Activated CD8-positive, alpha-beta memory T cell treated with anti-CD3 and anti-CD28 coated beads for 1 hour (primary cell): ENCODE data around the gene EFHC2.
"Not testable (repeated sequence)": the region's sequence is repeated elsewhere in the genome, so short reads cannot be mapped to it uniquely, and the experiment has no call there.

Experiments used
- DNase-seq, 2 donors: peaks; one replicate each; pipeline ENCODE4 v3.0.0-alpha.2; 2020; ENCODE audit warnings: low read depth in 1 of 2; ENCODE audit errors: extremely low read depth in 1 of 2

EFHC2 gene

GRCh38 chrX:44303119-44303518 lies 40.4 kb downstream of the EFHC2 start:
- DNase-seq: no peak

DNA sequence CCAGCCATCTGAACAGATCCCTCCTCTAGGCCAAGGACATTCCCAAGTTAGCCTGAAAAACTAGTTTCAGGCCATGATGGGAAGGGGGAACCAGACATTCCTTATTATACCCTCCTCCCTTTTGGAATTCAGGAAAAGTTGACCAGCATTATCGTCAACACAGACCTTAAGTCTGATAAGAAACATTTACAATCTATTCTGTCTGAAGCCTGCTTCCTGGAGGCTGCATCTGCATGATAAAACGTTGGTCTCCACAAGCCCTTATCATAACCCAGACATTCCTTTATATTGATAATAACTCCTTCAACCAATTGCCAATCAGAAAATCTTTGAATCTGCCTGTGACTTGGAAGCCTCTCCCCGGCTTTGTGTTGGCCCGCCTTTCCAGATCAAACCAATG lies 44.3 kb downstream of the EFHC2 start:
- DNase-seq: no peak

GRCh38 chrX:44291468-44292092 lies 51.9 kb downstream of the EFHC2 start:
- no peak for DNase-seq

- DNase-seq: no peak
Observed at GRCh38 chrX:44290718-44291117, 52.8 kb downstream of the EFHC2 start.

GRCh38 chrX:44282753-44283152 lies 60.7 kb downstream of the EFHC2 start:
- no peak for DNase-seq

- DNase-seq: no peak
Observed at GRCh38 chrX:44280116-44280515, 63.4 kb downstream of the EFHC2 start.

DNA sequence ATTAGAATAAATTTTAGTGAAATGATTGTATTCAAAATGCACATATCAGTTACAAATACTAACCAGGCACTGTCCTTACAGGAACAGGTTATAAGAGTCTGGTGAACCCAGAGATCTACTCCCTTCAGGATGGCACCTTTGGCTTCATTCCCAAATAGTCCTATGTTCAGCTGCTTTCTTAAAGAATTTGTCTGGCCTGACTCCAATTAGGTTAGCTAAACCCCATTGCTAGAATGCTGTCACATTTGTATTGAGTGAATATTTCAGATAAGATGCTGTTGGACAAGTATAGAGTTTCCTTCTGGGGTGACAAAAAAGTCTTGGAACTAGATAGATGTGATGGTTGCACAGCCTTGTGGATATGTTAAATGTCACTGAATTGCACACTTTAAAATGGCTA lies 69.4 kb downstream of the EFHC2 start:
- no peak for DNase-seq

DNA sequence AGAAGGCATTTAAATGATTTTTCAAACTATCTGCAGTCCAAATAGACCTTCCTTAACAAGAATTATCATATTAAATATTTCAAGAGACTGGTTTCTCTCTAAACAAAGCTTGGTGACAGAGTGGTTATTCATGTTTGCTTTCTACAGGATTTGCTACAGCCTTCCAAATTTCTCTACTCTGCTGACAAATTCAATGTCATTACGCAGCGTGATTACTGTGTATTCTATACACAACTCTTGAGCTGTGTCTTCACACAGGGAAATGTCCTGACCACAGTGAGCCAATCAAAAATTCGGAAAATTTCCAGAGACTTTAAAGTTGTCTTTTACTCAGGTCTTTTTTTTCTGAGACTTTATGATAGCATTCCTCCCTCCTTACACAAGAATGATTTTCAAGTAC lies 75.6 kb downstream of the EFHC2 start:
- DNase-seq: no peak

DNA sequence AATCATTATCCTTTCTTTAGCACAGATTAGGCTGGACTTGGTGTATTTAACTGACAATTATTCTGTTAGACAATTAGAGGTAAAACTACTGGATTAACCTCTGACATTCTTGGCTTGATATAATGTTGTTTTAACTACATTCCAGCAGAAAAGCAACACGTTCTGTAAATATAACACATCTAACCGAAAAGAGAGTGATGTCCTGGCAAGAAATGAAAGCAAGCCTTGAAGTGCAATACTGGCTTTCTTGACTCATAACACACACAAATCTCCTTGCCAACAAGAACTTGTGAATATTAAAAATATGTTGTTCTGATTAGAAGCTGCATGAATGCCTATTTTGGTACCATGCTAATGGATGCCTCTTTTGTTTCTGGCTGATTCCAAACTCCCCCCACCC lies 76.4 kb downstream of the EFHC2 start:
- DNase-seq: no peak

DNA sequence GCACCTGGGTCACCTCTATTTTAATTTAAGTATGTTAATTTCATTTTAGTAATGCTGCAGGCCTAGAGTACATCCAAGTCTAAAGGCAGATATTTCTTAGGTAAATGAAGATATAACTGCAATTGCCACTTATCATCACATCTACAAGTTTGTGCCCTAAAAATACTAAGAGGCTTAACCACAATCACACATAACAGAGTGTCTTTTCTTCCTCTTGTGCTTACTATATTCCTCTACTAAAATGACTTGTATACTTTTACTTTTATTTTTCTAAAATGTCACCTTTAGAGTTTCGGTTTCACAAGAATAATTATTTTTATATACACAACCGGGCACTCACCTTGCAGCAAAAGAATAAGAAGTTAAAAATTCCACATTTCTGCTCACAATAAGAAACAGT lies 77.9 kb downstream of the EFHC2 start:
- DNase-seq: no peak

DNA sequence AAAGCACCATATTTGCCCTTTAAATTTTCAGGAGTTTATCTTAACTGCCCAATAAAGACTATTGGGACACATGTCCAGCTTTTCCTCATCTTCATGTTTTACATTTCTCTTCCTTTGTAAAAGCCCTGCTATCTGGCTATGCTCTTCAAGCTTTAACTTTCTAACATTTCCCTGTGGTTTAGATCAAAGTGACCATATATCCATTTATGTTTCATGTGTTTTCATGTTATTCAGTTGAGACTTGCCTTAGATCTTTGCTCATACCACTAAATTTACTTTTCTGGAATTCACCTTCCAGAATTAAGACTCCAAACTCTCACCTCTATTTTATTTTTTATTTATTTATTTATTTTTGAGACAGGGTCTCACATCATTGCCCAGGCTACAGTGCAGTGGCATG lies 78.5 kb downstream of the EFHC2 start:
- no peak for DNase-seq

GRCh38 chrX:44261286-44261685 lies 82.2 kb downstream of the EFHC2 start:
- DNase-seq: no peak

GRCh38 chrX:44260609-44261008 lies 82.9 kb downstream of the EFHC2 start:
- DNase-seq: no peak

DNA sequence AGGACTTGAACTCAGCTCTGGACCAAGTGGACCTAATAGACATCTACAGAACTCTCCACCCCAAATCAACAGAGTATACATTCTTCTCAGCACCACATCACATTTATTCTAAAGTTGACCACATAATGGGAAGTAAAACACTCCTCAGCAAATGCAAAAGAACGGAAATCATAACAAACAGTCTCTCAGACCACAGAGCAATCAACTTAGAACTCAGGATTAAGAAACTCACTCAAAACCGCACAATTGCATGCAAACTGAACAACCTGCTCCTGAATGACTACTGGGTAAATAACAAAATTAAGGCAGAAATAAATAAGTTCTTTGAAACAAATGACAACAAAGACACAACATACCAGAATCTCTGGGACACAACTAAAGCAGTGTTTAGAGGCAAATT lies 87.7 kb downstream of the EFHC2 start:
- not testable (repeated sequence) for DNase-seq

DNA sequence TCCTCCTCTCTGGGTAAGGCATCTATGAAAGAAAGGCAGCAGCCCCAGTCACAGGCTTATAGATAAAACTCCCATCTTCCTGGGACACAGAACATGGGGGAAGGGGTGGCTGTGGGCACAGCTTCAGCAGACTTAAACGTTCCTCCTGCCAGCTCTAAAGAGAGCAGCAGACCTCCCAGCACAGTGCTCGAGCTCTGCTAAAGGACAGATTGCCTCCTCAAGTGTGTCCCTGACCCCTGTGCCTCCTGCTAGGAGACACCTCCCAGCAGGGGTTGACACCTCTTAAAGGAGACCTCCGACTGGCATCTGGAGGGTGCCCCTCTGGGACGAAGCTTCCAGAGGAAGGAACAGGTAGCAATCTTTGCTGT lies 89.9 kb downstream of the EFHC2 start:
- DNase-seq: no peak

GRCh38 chrX:44252688-44253574 lies 90.5 kb downstream of the EFHC2 start:
- peak; percentile 3 to 41 for DNase-seq

DNA sequence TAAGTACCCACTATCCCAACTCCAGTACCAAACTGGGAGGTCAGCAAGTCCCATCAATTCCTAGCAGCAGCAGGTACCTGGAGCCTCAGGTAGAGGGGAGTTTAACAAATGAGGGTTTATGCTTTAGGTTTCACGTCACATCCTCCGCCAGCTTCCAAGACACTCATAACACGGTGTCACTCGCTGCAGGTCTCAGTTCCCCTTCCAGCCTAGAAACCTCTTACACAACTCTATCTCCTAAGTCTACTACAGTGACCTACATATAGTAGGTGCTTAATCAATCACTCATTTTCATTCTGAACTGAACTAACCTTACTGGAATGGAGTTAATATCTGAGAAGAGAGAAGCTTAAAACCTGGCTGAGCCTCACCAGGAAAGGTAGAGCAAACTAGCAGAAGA lies 96.0 kb downstream of the EFHC2 start:
- DNase-seq: no peak

GRCh38 chrX:44246826-44247225 lies 96.6 kb downstream of the EFHC2 start:
- no peak for DNase-seq

GRCh38 chrX:44245733-44246132 lies 97.7 kb downstream of the EFHC2 start:
- no peak for DNase-seq

DNA sequence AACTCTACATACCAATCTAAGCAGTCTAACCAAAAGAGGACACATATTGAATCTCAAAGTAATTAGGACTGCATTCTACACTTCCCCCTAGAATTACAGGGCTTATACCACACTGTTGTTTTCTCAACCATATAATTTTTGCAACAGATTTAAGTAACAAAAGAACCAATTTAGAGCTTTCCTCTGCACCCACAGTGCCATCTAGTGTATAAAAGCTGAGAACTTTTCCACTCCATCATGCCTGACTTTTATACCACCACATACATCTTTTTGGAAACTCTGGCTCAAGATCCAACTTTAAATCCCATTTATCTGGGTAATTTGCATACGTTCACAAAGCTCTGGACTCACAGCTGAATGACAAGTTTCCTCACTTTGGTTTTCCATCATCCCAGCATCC lies 99.5 kb downstream of the EFHC2 start:
- no peak for DNase-seq

DNA sequence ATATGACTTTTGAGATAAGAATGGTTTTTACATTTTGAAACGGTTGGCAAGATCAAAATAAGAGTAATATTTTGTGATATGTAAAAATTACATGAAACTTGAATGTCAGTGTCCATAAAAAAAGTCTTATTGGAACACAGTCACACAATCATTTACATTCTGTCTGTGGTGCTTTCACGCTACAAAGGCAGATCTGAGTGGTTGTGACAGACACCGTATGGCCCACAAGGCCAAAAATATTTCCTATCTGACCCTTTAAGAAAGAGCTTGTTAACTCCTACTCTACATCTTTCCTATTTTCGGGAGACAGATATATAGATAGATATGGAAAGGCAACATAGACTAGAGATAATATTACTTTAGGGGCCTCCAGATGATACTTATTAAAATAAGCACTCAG lies 101.9 kb downstream of the EFHC2 start:
- no peak for DNase-seq

DNA sequence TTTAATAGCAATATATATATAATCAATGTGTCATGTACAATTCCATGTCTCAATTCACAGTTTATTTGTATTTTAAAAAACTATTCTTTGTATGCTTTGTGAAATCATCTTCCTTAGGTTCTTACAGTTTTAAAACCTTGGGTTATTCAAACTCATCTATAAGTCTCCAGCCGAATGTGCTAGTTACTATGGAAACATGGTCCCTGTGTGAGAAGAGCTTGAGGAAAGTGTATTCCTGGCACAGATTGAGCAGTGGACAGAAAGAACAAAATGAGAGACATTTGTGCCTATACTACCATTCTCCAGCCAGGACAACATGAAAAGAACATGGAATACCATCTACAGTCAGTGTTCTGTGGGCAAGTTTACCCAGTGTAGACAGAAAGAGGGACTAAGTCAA lies 103.4 kb downstream of the EFHC2 start:
- DNase-seq: no peak

- no peak for DNase-seq
Observed at GRCh38 chrX:44239036-44239435, 104.4 kb downstream of the EFHC2 start.
